Endothelial cell of umbilical vein (primary cell): ENCODE measurements around the gene ZBTB20. TPM values are rescaled to one million over a fixed set of nuclear protein-coding genes. Genes with fewer than 3 reads are reported as not detected.

ENCODE experiments used
- BruUV-seq: library from RNA; stranded (reverse); fragments of 400-500 nt; replicated peaks from 2 replicates; lab custom pipeline; 2021; lab: Mats Ljungman, UMichigan
- CTCF ChIA-PET: fragments of 300-600, 350-600 bp; sonication (Branson Sonifier 250); formaldehyde crosslinking; loops from one replicate; lab custom pipeline; 2021; ENCODE audit warnings: antibody characterized with exemption, inconsistent platforms; lab: Charles Lee
- POLR2A ChIA-PET: fragments of 300-600, 350-600 bp; sonication (Branson Sonifier 250); formaldehyde crosslinking; loops from one replicate; lab custom pipeline; 2021; ENCODE audit warnings: antibody characterized with exemption, inconsistent platforms; lab: Charles Lee
- DNase-seq: peaks from one replicate; pipeline ENCODE4 v3.0.0-alpha.2; 2011; ENCODE audit warnings: low read depth, low spot score
- FAIRE-seq: peaks from 2 replicates; lab custom pipeline; 2011; peaks lifted over from hg19 to GRCh38; lab: Jason Lieb, UNC
- H2AFZ ChIP-seq: 2 replicates; pipeline ENCODE4 v1.6.0; 2012; ENCODE audit warnings: low read depth, low read length, control low read depth, inconsistent platforms
- H3K27ac ChIP-seq: 2 replicates; pipeline ENCODE4 v1.5.1; 2011; ENCODE audit warnings: low read depth, mild to moderate bottlenecking, control low read depth, low read length, moderate library complexity; ENCODE audit not compliant: insufficient read depth
- H3K27me3 ChIP-seq, 2 experiments: 2 replicates each; pipeline versions ENCODE4 v1.6.0 to v1.6.1; 2011; ENCODE audit warnings: low read length in 2 of 2, mixed read lengths in 1 of 2; ENCODE audit not compliant: control insufficient read depth in 2 of 2, insufficient read depth in 2 of 2
- H3K36me3 ChIP-seq, 2 experiments: 2 replicates in 1 of 2; 3 replicates in 1 of 2; pipeline ENCODE4 v1.5.1; 2011; ENCODE audit warnings: low read length in 2 of 2, mild to moderate bottlenecking in 1 of 2, moderate library complexity in 1 of 2; ENCODE audit not compliant: control insufficient read depth in 2 of 2, insufficient read depth in 2 of 2; ENCODE audit errors: extremely low read depth in 1 of 2
- H3K4me1 ChIP-seq: 3 replicates; pipeline ENCODE4 v1.5.1; 2011; ENCODE audit warnings: mild to moderate bottlenecking, low read length; ENCODE audit not compliant: control insufficient read depth, insufficient read depth; ENCODE audit errors: extremely low read depth
- H3K4me2 ChIP-seq: 2 replicates; pipeline ENCODE4 v1.6.1; 2011; ENCODE audit warnings: low read length, control low read depth, mixed read lengths; ENCODE audit not compliant: insufficient read depth
- H3K4me3 ChIP-seq, 3 experiments: fragments of 200-600 bp in 1 of 3; sonication (generic), shearing (Covaris generic) in 1 of 3; replicated peaks in 1 of 3; 2 replicates each; pipeline ENCODE4 v1.5.1; 2011 to 2016; ENCODE audit warnings: control low read depth in 3 of 3, low read length in 3 of 3, mild to moderate bottlenecking in 2 of 3, inconsistent platforms in 1 of 3, low read depth in 1 of 3, moderate library complexity in 1 of 3; ENCODE audit not compliant: insufficient read depth in 1 of 3
- H3K79me2 ChIP-seq: 2 replicates; pipeline ENCODE4 v1.6.0; 2012; ENCODE audit warnings: low read length, inconsistent platforms; ENCODE audit not compliant: control insufficient read depth, insufficient read depth
- H3K9ac ChIP-seq: replicated peaks from 2 replicates; pipeline ENCODE3; 2011; ENCODE audit warnings: low read length, control low read depth; ENCODE audit not compliant: insufficient read depth; ENCODE audit errors: extremely low read depth
- H3K9me1 ChIP-seq: replicated peaks from 3 replicates; pipeline ENCODE4 v1.6.0; 2011; ENCODE audit warnings: mild to moderate bottlenecking, low read length; ENCODE audit not compliant: control insufficient read depth, insufficient read depth; ENCODE audit errors: extremely low read depth
- H3K9me3 ChIP-seq: replicated peaks from 2 replicates; pipeline ENCODE4 v1.5.1; 2012; ENCODE audit warnings: low read length, inconsistent platforms; ENCODE audit not compliant: control insufficient read depth, insufficient read depth
- H4K20me1 ChIP-seq: replicated peaks from 2 replicates; pipeline ENCODE3; 2011; ENCODE audit warnings: mild to moderate bottlenecking, low read length; ENCODE audit not compliant: control insufficient read depth, insufficient read depth; ENCODE audit errors: extremely low read depth
- EZH2 ChIP-seq: IDR thresholded peaks from 2 replicates; pipeline ENCODE4 v1.6.1; 2012; ENCODE audit warnings: borderline replicate concordance, low read depth, mild to moderate bottlenecking, moderate library complexity, low read length, inconsistent platforms; ENCODE audit not compliant: severe bottlenecking
- FOS ChIP-seq: IDR thresholded peaks from 2 replicates; pipeline ENCODE4 v1.6.1; 2011; ENCODE audit warnings: mild to moderate bottlenecking, low read length, moderate library complexity, borderline replicate concordance; ENCODE audit not compliant: insufficient read depth
- GATA2 ChIP-seq: IDR thresholded peaks from 2 replicates; pipeline ENCODE4 v1.7.0; 2011; ENCODE audit warnings: low read depth, mild to moderate bottlenecking, moderate library complexity, mixed read lengths, low read length; ENCODE audit not compliant: insufficient read length, insufficient read depth
- JUN ChIP-seq: IDR thresholded peaks from 2 replicates; pipeline ENCODE4 v1.6.1; 2011; ENCODE audit warnings: borderline replicate concordance, low read depth; ENCODE audit not compliant: insufficient read length, insufficient read depth
- MAX ChIP-seq: IDR thresholded peaks from 2 replicates; pipeline ENCODE4 v1.6.1; 2011; ENCODE audit not compliant: insufficient read depth, insufficient read length
- MYC ChIP-seq: IDR thresholded peaks from one replicate; pipeline ENCODE4 v1.6.1; 2011; ENCODE audit warnings: mild to moderate bottlenecking, low read depth, low read length
- POLR2A ChIP-seq: IDR thresholded peaks from 2 replicates; pipeline ENCODE4 v1.6.1; 2012; ENCODE audit warnings: low read depth, mild to moderate bottlenecking, control low read depth, low read length
- POLR2AphosphoS5 ChIP-seq: IDR thresholded peaks from 2 replicates; pipeline ENCODE4 v1.6.1; 2012; ENCODE audit warnings: low read depth, mild to moderate bottlenecking, control low read depth, low read length, moderate library complexity; ENCODE audit not compliant: insufficient read depth
- dilution Hi-C: fragments of 300-500 bp; cut with MboI; formaldehyde crosslinking; loops from one replicate; pipeline ENCODE4 v1.15.0; 2019; ENCODE audit warnings: low sequenced_read_pairs; ENCODE audit not compliant: extremely low pct_ligation_motif_present
- intact Hi-C: fragments of 100-400 bp; cut with micrococcal nuclease; formaldehyde crosslinking; loops from one replicate; pipeline ENCODE4 v1.10.0; 2022
- polyA plus RNA-seq, 4 experiments: library from polyadenylated mRNA; depleted of rRNA in 3 of 4; stranded (reverse) in 3 of 4; unstranded in 1 of 4; fragments of >200 nt; gene quantifications; 2 replicates each; pipeline versions ENCODE4 v1.2.1 to v1.2.3, GENCODE V29; 2011 to 2012; ENCODE audit warnings: missing spikeins in 1 of 4
- total RNA-seq: library from RNA; stranded (reverse); gene quantifications from 2 replicates; pipeline ENCODE4 v1.2.3, GENCODE V29; 2021

ZBTB20 gene
- total and polyA plus RNA-seq, 2 donors (not counting 3 experiments of a cell fraction or from before 2014, with no cell fraction given): 2.1 to 20.5 TPM

GRCh38 chr3:114569186-114569585, 577.9 kb downstream of the ZBTB20 start:
- intact Hi-C loops (loop anchor here (5.0 kb wide), 1 partner anchor 53 kb away; no protein-coding TSS in a partner anchor), dilution Hi-C loops (no loop called here)
- POLR2A ChIA-PET: no interaction called here
- H3K36me3 ChIP-seq: no peaks in the 10 kb centered on the region
- BruUV-seq: no TSS peak
- H3K79me2 ChIP-seq: no peaks in the 10 kb centered on the region
- FAIRE-seq (no peak), DNase-seq (peak; percentile 48)
- CTCF ChIA-PET: interaction anchor here (0.7 to 1.7 kb wide), 2 partner anchors 9 to 15 kb away, joined by 3 to 9 read pairs; no protein-coding TSS in a partner anchor
- no peak overlapping the region for H3K9ac ChIP-seq
- no peak overlapping the region for H3K27ac ChIP-seq
- no peak overlapping the region for H3K4me2 ChIP-seq
- H3K27me3 ChIP-seq: no peaks in the 10 kb centered on the region
- no peaks in the 10 kb centered on the region for H3K9me1 ChIP-seq
- TF ChIP-seq JUN: peak; percentile 20
- no peak for TF ChIP-seq EZH2
- no peaks in the 10 kb centered on the region for H3K9me3 ChIP-seq
- no peak overlapping the region for H3K4me3 ChIP-seq
- no peak overlapping the region for H2AFZ ChIP-seq
- H3K4me1 ChIP-seq: peaks cover 24% of the 10 kb centered on the region
- H4K20me1 ChIP-seq: peaks cover 4% of the 10 kb centered on the region

DNA sequence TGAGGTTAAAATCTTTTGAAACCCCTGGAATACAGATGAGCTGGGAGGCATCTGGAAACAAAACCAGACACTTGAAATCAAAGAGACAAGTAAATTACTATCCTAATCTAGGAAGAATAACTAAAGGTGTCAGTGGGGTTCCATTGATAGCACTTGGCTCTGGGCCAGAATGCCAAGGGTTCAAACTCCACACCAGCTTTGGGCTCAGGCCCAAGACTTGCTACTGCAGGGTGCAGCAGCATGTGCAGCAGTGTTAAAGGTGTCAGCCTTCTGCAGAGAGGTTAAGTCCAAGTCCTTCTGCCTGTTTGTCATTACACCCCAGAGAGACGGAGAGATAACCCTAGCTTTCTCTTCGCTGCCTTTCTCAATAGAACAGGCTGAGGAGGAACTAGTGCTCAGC, 579.3 kb downstream of the ZBTB20 start:
- Histone ChIP-seq H3K4me3 (no peak overlapping the region), H2AFZ (no peak overlapping the region), H3K27me3 (no peaks in the 10 kb centered on the region), H3K36me3 (no peaks in the 10 kb centered on the region), H3K9ac (no peak overlapping the region), H3K79me2 (no peaks in the 10 kb centered on the region), H3K27ac (no peak overlapping the region), H3K9me3 (no peaks in the 10 kb centered on the region), H3K4me2 (no peak overlapping the region), H3K9me1 (no peaks in the 10 kb centered on the region), H3K4me1 (peaks cover 24% of the 10 kb centered on the region), H4K20me1 (peaks cover 4% of the 10 kb centered on the region)
- DNase-seq (no peak), FAIRE-seq (no peak)
- BruUV-seq: no TSS peak
- POLR2A ChIA-PET: no interaction called here
- TF ChIP-seq EZH2: no peak
- no peak for TF ChIP-seq MYC
- no peak for TF ChIP-seq POLR2A
- TF ChIP-seq JUN: no peak
- no peak for TF ChIP-seq POLR2AphosphoS5
- TF ChIP-seq GATA2: no peak
- no peak for TF ChIP-seq FOS
- no peak for TF ChIP-seq MAX
- dilution Hi-C loops (no loop called here), intact Hi-C loops (loop anchor here (5.0 kb wide), 1 partner anchor 55 kb away; no protein-coding TSS in a partner anchor)
- CTCF ChIA-PET: interaction anchor here (1.7 kb wide), 1 partner anchor 10 kb away, joined by 9 read pairs; no protein-coding TSS in a partner anchor
